Smooth muscle cell (in vitro differentiated cells): ENCODE results near the gene SOD3. TPM values are rescaled to one million over a fixed set of nuclear protein-coding genes. Genes with fewer than 3 reads are reported as not detected.

Source experiments
- DNase-seq: peaks from one replicate; lab custom pipeline; 2025; ENCODE audit not compliant: unreplicated experiment; lab: John Stamatoyannopoulos, UW
- H2AFZ ChIP-seq: fragments of 200-600 bp; sonication (generic); 2 replicates; pipeline ENCODE4 v1.6.0; 2016; ENCODE audit warnings: antibody characterized with exemption, low read depth, mild to moderate bottlenecking
- H3F3A ChIP-seq: fragments of 200-600 bp; sonication (generic); 2 replicates; pipeline ENCODE4 v1.6.0; 2017; ENCODE audit warnings: antibody characterized with exemption, low read depth
- H3K27ac ChIP-seq: fragments of 200-600 bp; sonication (generic); 2 replicates; pipeline ENCODE4 v1.5.1; 2016; ENCODE audit warnings: low read depth, mild to moderate bottlenecking
- H3K27me3 ChIP-seq: fragments of 200-600 bp; sonication (generic); 2 replicates; pipeline ENCODE4 v1.6.1; 2016; ENCODE audit warnings: low read depth, mild to moderate bottlenecking
- H3K36me3 ChIP-seq: fragments of 200-600 bp; sonication (generic); 2 replicates; pipeline ENCODE4 v1.5.1; 2016; ENCODE audit warnings: low read depth
- H3K4me1 ChIP-seq: fragments of 200-600 bp; sonication (generic); 2 replicates; pipeline ENCODE4 v1.5.1; 2016; ENCODE audit warnings: low read depth
- H3K4me2 ChIP-seq: fragments of 200-600 bp; sonication (generic); 2 replicates; pipeline ENCODE4 v1.6.0; 2016; ENCODE audit warnings: mild to moderate bottlenecking
- H3K4me3 ChIP-seq: fragments of 200-600 bp; sonication (generic); 2 replicates; pipeline ENCODE4 v1.5.1; 2016; ENCODE audit warnings: mild to moderate bottlenecking
- H3K79me2 ChIP-seq: fragments of 200-600 bp; sonication (generic); 2 replicates; pipeline ENCODE4 v1.6.0; 2016; ENCODE audit warnings: low read depth, mild to moderate bottlenecking
- H3K9ac ChIP-seq: fragments of 200-600 bp; sonication (generic); 2 replicates; pipeline ENCODE4 v1.6.0; 2016; ENCODE audit warnings: low read depth
- H3K9me3 ChIP-seq: fragments of 200-600 bp; sonication (generic); replicated peaks from 2 replicates; pipeline ENCODE4 v1.5.1; 2016; ENCODE audit warnings: low read depth
- H4K20me1 ChIP-seq: fragments of 200-600 bp; sonication (generic); 2 replicates; pipeline ENCODE4 v1.6.0; 2016; ENCODE audit warnings: low read depth
- CTCF ChIP-seq: fragments of 200-600 bp; sonication (generic); IDR thresholded peaks from 2 replicates; pipeline ENCODE4 v1.5.1; 2017; ENCODE audit warnings: borderline replicate concordance, mild to moderate bottlenecking, antibody characterized with exemption; ENCODE audit not compliant: insufficient read depth, poor library complexity, severe bottlenecking
- WGBS: methylation state at CpG from one replicate; pipeline ENCODE4 v1.1.7; 2016; ENCODE audit warnings: low lambda C conversion rate; 5-methylcytosine and 5-hydroxymethylcytosine counted together
- polyA plus RNA-seq: library from polyadenylated mRNA; unstranded; fragments of >200 nt; fragmentation: Nextera tagmentation; extraction: Ambion mirVana; gene quantifications from 2 replicates; pipeline ENCODE4 v1.2.1, GENCODE V29; 2016
- total RNA-seq: library from RNA; depleted of rRNA; stranded (reverse); fragments of >200 nt; gene quantifications from 2 replicates; pipeline ENCODE4 v1.2.3, GENCODE V29; 2014

SOD3 gene
- total and polyA plus RNA-seq, 2 experiments from 2014 or later = 24.4 to 71.9 TPM

- Histone ChIP-seq H3K79me2 (no peaks in the 10 kb centered on the region), H3K36me3 (no peaks in the 10 kb centered on the region), H3K9me3 (no peaks in the 10 kb centered on the region), H2AFZ (no peak overlapping the region), H3K4me3 (no peak overlapping the region), H3F3A (no peaks in the 10 kb centered on the region), H3K27me3 (no peaks in the 10 kb centered on the region), H3K4me1 (no peaks in the 10 kb centered on the region), H3K9ac (no peak overlapping the region), H3K4me2 (no peak overlapping the region), H3K27ac (no peak overlapping the region), H4K20me1 (no peaks in the 10 kb centered on the region)
- no peak for DNase-seq
- WGBS = 46% methylated on average over 5 of the region's 5 CpGs
- TF ChIP-seq CTCF = no peak
These were observed 12.2 kb downstream of the SOD3 start for GRCh38 chr4:24807611-24808010.

- no peaks in the 10 kb centered on the region for H3K4me1 ChIP-seq
- no peak overlapping the region for H3K4me2 ChIP-seq
- H3K79me2 ChIP-seq = no peaks in the 10 kb centered on the region
- no peak overlapping the region for H3K27ac ChIP-seq
- H3K9me3 ChIP-seq = no peaks in the 10 kb centered on the region
- DNase-seq = no peak
- no peaks in the 10 kb centered on the region for H4K20me1 ChIP-seq
- H3K36me3 ChIP-seq = no peaks in the 10 kb centered on the region
- H2AFZ ChIP-seq = no peak overlapping the region
- H3K4me3 ChIP-seq = no peak overlapping the region
- TF ChIP-seq CTCF = no peak
- 98% methylated on average over 14 of the region's 14 CpGs for WGBS
- H3K27me3 ChIP-seq = no peaks in the 10 kb centered on the region
- H3K9ac ChIP-seq = no peak overlapping the region
- H3F3A ChIP-seq = no peaks in the 10 kb centered on the region
These were observed 12.9 kb downstream of the SOD3 start for GRCh38 chr4:24808261-24808660.

GRCh38 chr4:24808955-24809354 lies 13.6 kb downstream of the SOD3 start:
- Histone ChIP-seq H3K27me3 (no peaks in the 10 kb centered on the region), H3K79me2 (no peaks in the 10 kb centered on the region), H4K20me1 (no peaks in the 10 kb centered on the region), H3K36me3 (no peaks in the 10 kb centered on the region), H3F3A (no peaks in the 10 kb centered on the region), H3K4me3 (no peak overlapping the region), H3K9ac (no peak overlapping the region), H3K4me2 (no peak overlapping the region), H2AFZ (no peak overlapping the region), H3K4me1 (no peaks in the 10 kb centered on the region), H3K27ac (no peak overlapping the region), H3K9me3 (no peaks in the 10 kb centered on the region)
- TF ChIP-seq CTCF = no peak
- no peak for DNase-seq
- 98% methylated on average over 6 of the region's 6 CpGs for WGBS

- H4K20me1 ChIP-seq = no peaks in the 10 kb centered on the region
- DNase-seq = no peak
- no peaks in the 10 kb centered on the region for H3K4me1 ChIP-seq
- H3F3A ChIP-seq = no peaks in the 10 kb centered on the region
- H3K9me3 ChIP-seq = no peaks in the 10 kb centered on the region
- H3K27ac ChIP-seq = no peak overlapping the region
- no peak overlapping the region for H2AFZ ChIP-seq
- H3K27me3 ChIP-seq = no peaks in the 10 kb centered on the region
- no peak overlapping the region for H3K4me3 ChIP-seq
- peak overlapping the region; percentile 54 for H3K4me2 ChIP-seq
- H3K36me3 ChIP-seq = no peaks in the 10 kb centered on the region
- no peak overlapping the region for H3K9ac ChIP-seq
- 90% methylated on average over 2 of the region's 2 CpGs for WGBS
- H3K79me2 ChIP-seq = no peaks in the 10 kb centered on the region
- TF ChIP-seq CTCF = no peak
These were observed 14.0 kb downstream of the SOD3 start for GRCh38 chr4:24809376-24809775.
